Right atrium auricular region (tissue), 2 donors: ENCODE results near the gene PCGF2. TPM values are rescaled to one million over a fixed set of nuclear protein-coding genes. Genes with fewer than 3 reads are reported as not detected.
"Not testable (repeated sequence)": the region's sequence is repeated elsewhere in the genome, so short reads cannot be mapped to it uniquely, and the experiment has no call there.

Experiments used
- DNase-seq: peaks from one replicate; pipeline ENCODE4 v3.0.0-alpha.2; 2019; ENCODE audit warnings: low spot score
- H3K27ac ChIP-seq, 2 donors: fragments of 200-600 bp; sonication (generic); 1 replicate in 1 of 2; 2 replicates in 1 of 2; pipeline ENCODE4 v1.5.1; 2016 to 2019
- H3K27me3 ChIP-seq, 2 donors: fragments of 200-600 bp; sonication (generic); one replicate each; pipeline versions ENCODE4 v1.5.1 to v1.6.0; 2017 to 2019
- H3K36me3 ChIP-seq: fragments of 200-600 bp; sonication (generic); one replicate; pipeline ENCODE4 v1.5.1; 2016
- H3K4me1 ChIP-seq, 2 donors: fragments of 200-600 bp; sonication (generic); one replicate each; pipeline versions ENCODE4 v1.5.1 to v1.6.0; 2017 to 2019
- H3K4me3 ChIP-seq, 2 donors: fragments of 200-600 bp; sonication (generic); 1 replicate in 1 of 2; 2 replicates in 1 of 2; pipeline ENCODE4 v1.5.1; 2017 to 2019; ENCODE audit warnings: mild to moderate bottlenecking in 1 of 2, moderate library complexity in 1 of 2
- H3K9me3 ChIP-seq, 2 donors: fragments of 200-600 bp; sonication (generic); one replicate each; pipeline ENCODE4 v1.5.1; 2019
- total RNA-seq, 2 donors: library from RNA; depleted of rRNA; stranded (reverse); fragments of >200 nt; gene quantifications; one replicate each; pipeline ENCODE4 v1.1.0, GENCODE V29; 2016
- TF ChIP-seq, protein P1 (sequence below), 2 donors: fragments of 200-600 bp; sonication (generic); IDR thresholded peaks; one replicate each; pipeline ENCODE4 v1.5.1; 2019; ENCODE audit warnings: antibody characterized with exemption in 2 of 2

PCGF2 gene
- total RNA-seq, 2 donors from 2014 or later, result 5.9 to 12.1 TPM

DNA sequence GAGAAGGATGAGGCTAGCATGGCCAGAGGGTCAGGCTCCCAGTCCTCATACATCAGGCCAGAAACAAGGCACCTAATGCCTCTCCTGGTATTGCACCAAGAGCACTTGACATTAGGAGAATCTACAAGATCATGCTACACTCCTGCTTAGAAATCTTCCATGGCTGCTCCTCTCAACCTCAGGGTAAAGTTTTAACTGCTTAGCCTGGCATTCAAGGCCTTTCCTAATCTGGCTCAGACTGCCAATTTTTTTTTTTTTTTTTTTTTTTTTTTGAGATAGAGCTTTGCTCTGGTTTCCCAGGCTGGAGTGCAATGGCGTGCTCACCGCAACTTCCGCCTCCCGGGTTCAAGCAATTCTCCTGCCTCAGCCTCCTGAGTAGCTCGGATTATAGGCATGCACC lies 43.0 kb upstream of the PCGF2 start:
- Histone ChIP-seq H3K4me1 (peaks cover 0 to 21% of the 10 kb centered on the region in 2 donors), H3K9me3 (no peaks in the 10 kb centered on the region), H3K4me3 (no peak overlapping the region), H3K36me3 (peaks cover 8% of the 10 kb centered on the region), H3K27me3 (no peaks in the 10 kb centered on the region), H3K27ac (no peak overlapping the region)
- DNase-seq, result no peak
- TF ChIP-seq, protein P1, sequence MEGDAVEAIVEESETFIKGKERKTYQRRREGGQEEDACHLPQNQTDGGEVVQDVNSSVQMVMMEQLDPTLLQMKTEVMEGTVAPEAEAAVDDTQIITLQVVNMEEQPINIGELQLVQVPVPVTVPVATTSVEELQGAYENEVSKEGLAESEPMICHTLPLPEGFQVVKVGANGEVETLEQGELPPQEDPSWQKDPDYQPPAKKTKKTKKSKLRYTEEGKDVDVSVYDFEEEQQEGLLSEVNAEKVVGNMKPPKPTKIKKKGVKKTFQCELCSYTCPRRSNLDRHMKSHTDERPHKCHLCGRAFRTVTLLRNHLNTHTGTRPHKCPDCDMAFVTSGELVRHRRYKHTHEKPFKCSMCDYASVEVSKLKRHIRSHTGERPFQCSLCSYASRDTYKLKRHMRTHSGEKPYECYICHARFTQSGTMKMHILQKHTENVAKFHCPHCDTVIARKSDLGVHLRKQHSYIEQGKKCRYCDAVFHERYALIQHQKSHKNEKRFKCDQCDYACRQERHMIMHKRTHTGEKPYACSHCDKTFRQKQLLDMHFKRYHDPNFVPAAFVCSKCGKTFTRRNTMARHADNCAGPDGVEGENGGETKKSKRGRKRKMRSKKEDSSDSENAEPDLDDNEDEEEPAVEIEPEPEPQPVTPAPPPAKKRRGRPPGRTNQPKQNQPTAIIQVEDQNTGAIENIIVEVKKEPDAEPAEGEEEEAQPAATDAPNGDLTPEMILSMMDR (IDR thresholded peaks at IDR 0.05), result no peak

DNA sequence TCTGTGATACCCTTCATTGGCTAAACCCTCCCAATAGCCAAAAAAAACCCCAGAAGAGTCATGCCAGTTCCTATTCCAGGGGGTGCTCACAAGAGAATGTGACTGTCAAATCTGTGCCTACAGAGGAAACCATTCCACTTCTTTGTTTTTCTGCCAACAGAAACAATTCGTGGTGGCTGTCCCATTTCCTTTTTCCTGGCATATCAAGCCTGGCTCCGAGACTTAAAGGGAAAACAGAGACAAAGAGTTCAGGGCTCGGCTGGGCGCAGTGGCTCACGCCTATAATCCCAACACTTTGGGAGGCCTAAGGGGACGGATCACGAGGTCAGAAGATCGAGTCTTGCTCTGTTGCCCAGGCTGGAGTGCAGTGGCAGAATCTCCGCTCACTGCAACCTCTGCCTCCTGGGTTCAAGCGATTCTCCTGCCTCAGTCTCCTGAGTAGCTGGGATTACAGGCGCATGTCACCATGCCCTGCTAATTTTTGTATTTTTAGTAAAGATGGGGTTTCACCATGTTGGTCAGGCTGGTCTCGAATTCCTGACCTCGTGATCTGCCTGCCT lies 42.1 kb upstream of the PCGF2 start:
- H3K36me3 ChIP-seq, result peaks cover 17% of the 10 kb centered on the region
- not testable (repeated sequence) for H3K4me3 ChIP-seq, H3K27ac ChIP-seq, DNase-seq, H3K27me3 ChIP-seq, H3K9me3 ChIP-seq
- peaks cover 0 to 16% of the 10 kb centered on the region in 2 donors for H3K4me1 ChIP-seq

DNA sequence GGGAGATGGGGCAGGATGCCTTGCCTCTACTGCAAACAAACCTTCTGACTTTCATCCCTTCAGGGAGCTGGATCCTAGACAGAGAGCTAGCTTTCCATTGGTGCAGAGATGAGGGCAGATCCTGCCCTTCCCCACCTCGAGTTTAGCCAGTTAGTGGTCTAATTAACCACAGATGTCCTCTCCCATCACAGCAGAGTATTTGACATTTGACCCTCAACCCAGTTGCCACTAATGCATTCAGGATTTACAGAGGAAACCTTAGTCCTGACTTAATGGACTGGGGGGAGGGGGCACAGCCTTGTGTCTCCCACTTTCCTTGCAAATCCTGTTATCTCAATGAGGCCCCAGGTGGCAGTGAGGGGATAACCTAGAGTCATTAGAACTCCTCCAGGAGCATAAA lies 41.0 kb upstream of the PCGF2 start:
- TF ChIP-seq, protein P1 (IDR thresholded peaks at IDR 0.05), result no peak
- H3K4me3 ChIP-seq, result no peak overlapping the region
- DNase-seq, result no peak
- no peaks in the 10 kb centered on the region for H3K27me3 ChIP-seq
- H3K36me3 ChIP-seq, result peaks cover 28% of the 10 kb centered on the region
- no peak overlapping the region for H3K27ac ChIP-seq
- no peaks in the 10 kb centered on the region for H3K9me3 ChIP-seq
- peaks cover 0 to 16% of the 10 kb centered on the region in 2 donors for H3K4me1 ChIP-seq

DNA sequence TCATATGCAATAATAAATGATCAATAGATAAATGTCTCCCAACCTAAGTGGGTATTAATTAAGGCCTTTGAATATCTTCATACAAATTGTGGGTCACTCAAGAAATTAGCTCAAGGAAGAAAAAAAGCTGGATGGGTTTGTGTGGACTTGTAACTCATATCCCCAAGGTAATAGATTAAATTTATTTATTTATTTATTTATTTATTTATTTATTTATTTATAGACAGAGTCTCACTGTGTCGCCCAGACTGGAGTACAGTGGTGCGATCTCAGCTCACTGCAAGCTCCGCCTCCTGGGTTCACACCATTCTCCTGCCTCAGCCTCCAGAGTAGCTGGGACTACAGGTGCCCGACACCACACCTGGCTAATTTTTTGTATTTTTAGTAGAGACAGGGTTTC lies 39.9 kb upstream of the PCGF2 start:
- Histone ChIP-seq H3K4me1 (peaks cover 0 to 16% of the 10 kb centered on the region in 2 donors), H3K36me3 (peaks cover 39% of the 10 kb centered on the region)
- not testable (repeated sequence) for H3K27ac ChIP-seq, H3K27me3 ChIP-seq, H3K4me3 ChIP-seq, DNase-seq, H3K9me3 ChIP-seq

DNA sequence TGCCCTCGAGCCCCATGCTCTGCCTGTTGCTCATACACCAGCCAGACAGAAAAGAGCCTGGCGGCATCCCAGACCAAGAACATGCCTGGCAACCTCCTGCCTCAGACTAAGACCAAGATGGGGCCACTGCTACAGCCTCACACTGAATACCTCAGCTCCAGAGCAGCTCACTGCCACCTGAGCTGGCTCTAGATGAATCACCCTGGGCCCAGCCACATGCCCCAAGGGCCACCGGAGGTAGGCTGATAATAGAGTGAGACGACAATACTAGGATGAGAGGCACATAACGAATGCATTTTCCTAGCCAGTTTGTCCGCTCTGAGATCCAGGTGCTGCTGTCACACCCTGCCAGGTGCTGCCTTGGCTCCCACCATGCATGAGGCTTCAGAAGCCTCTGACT lies 38.2 kb upstream of the PCGF2 start:
- H3K4me1 ChIP-seq, result peaks cover 0 to 16% of the 10 kb centered on the region in 2 donors
- DNase-seq, result no peak
- TF ChIP-seq, protein P1 (IDR thresholded peaks at IDR 0.05), result no peak
- H3K27ac ChIP-seq, result no peak overlapping the region
- H3K36me3 ChIP-seq, result peaks cover 56% of the 10 kb centered on the region
- H3K27me3 ChIP-seq, result no peaks in the 10 kb centered on the region
- no peaks in the 10 kb centered on the region for H3K9me3 ChIP-seq
- no peak overlapping the region for H3K4me3 ChIP-seq

DNA sequence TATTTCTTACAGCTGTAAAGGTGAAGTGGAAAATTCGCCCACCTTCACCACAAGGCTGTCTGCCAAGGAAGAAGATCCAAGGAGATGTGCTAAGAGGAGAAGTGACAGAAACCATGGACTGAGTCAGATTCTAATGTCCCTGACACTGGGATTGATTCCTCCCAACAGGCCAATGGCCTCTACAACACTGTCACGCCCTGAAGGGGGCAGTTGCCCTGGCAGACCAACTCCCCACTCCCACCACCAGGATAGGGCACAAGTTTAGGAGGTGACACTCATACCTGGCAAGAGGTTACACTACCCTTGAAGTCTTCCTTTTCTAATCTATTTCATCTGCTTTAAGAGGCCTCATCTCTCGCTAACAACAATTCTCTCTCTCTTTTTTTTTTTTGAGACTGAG lies 35.1 kb upstream of the PCGF2 start:
- no peak overlapping the region for H3K27ac ChIP-seq
- H3K36me3 ChIP-seq, result peaks cover 87% of the 10 kb centered on the region
- TF ChIP-seq, protein P1 (IDR thresholded peaks at IDR 0.05), result no peak
- H3K9me3 ChIP-seq, result no peaks in the 10 kb centered on the region
- DNase-seq, result no peak
- no peak overlapping the region for H3K4me3 ChIP-seq
- H3K4me1 ChIP-seq, result no peaks in the 10 kb centered on the region
- no peaks in the 10 kb centered on the region for H3K27me3 ChIP-seq
